ENCODE results near the gene RBM42. TPM values are rescaled to one million over a fixed set of nuclear protein-coding genes. Genes with fewer than 3 reads are reported as not detected.

Gene RBM42
- total and polyA plus RNA-seq, 2 of the 13 experiments (the other 11 are each of a cell fraction or from before 2014, with no cell fraction given) = 27.2 to 55.3 TPM

DNA sequence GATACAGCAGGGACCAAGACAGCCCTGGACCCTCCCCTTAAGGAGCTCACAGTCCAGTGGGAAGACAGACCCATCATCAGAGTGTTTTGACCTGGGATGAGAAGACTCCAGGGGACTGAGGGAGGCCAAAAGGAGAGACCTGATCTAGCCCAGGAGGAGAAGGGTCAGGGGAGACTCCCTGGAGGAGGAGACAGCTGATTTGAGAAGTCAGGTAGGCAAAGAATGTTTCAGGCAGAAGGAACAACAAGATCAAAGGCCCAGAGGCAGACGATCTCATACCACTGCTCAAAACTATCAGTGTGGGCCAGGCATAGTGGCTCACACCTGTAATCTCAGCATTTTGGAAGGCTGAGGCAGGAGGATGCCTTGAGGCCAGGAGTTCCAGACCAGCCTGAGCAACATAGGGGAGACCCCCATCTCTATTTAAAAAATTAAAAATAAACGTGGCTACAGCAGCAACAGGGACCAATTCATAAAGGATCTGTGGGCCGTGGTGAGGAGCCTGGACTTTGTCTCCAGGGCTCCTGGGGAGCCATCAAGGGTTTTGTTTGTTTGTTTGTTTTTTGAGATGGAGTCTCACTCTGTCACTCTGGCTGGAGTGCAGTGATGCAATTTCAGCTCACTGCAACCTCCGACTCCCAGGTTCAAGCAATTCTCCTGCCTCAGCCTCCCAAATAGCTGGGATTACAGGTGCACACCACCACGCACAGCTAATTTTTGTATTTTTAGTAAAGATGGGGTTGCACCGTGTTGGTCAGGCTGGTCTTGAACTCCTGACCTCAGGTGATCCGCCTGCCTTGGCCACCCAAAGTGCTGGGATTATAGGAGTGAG, 17.1 kb downstream of the RBM42 start (continued):
- TF ChIP-seq NFIC (IDR thresholded peaks at IDR 0.05; ENCODE audit: low read length) (no peak), TBX2 (CRISPR knock-in tag; IDR thresholded peaks at IDR 0.05; ENCODE audit: borderline replicate concordance) (no peak), HNF4A (CRISPR knock-in tag; IDR thresholded peaks at IDR 0.05) (0 out of 2 replicates have a peak, but pooled peaks have one; percentile 4), ZNF567 (CRISPR knock-in tag; IDR thresholded peaks at IDR 0.05; ENCODE audit: borderline replicate concordance) (no peak), ZMYM3 (CRISPR knock-in tag; IDR thresholded peaks at IDR 0.05) (peak; percentile 83), NFYB (CRISPR knock-in tag; IDR thresholded peaks at IDR 0.05) (no peak), ZNF770 (CRISPR knock-in tag; IDR thresholded peaks at IDR 0.05) (peak; percentile 79), KDM1A (CRISPR knock-in tag; IDR thresholded peaks at IDR 0.05) (peak; percentile 34; the same call in 1 of the 2 replicates), SSRP1 (CRISPR knock-in tag; IDR thresholded peaks at IDR 0.05) (no peak), ZXDC (CRISPR knock-in tag; IDR thresholded peaks at IDR 0.05) (no peak), PAWR (CRISPR knock-in tag; IDR thresholded peaks at IDR 0.05; ENCODE audit: borderline replicate concordance) (no peak), FOXP1 (IDR thresholded peaks at IDR 0.05) (no peak), FOXP1 (CRISPR knock-in tag; IDR thresholded peaks at IDR 0.05) (peak; percentile 68), MTF2 (CRISPR knock-in tag; IDR thresholded peaks at IDR 0.05; ENCODE audit: borderline replicate concordance) (no peak), MAZ (IDR thresholded peaks at IDR 0.05; ENCODE audit: borderline replicate concordance, low read depth, low read length) (no peak), MAZ (CRISPR knock-in tag; IDR thresholded peaks at IDR 0.05; ENCODE audit: low read depth) (no peak), ZIK1 (CRISPR knock-in tag; IDR thresholded peaks at IDR 0.05; ENCODE audit: borderline replicate concordance, low read depth) (no peak)
- TF ChIP-seq, protein P1, sequence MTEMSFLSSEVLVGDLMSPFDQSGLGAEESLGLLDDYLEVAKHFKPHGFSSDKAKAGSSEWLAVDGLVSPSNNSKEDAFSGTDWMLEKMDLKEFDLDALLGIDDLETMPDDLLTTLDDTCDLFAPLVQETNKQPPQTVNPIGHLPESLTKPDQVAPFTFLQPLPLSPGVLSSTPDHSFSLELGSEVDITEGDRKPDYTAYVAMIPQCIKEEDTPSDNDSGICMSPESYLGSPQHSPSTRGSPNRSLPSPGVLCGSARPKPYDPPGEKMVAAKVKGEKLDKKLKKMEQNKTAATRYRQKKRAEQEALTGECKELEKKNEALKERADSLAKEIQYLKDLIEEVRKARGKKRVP (CRISPR knock-in tag; IDR thresholded peaks at IDR 0.05) = peak in 1 of 2 experiments; percentile 64; a peak in 1 of 4 replicates
- TF ChIP-seq, protein P2, sequence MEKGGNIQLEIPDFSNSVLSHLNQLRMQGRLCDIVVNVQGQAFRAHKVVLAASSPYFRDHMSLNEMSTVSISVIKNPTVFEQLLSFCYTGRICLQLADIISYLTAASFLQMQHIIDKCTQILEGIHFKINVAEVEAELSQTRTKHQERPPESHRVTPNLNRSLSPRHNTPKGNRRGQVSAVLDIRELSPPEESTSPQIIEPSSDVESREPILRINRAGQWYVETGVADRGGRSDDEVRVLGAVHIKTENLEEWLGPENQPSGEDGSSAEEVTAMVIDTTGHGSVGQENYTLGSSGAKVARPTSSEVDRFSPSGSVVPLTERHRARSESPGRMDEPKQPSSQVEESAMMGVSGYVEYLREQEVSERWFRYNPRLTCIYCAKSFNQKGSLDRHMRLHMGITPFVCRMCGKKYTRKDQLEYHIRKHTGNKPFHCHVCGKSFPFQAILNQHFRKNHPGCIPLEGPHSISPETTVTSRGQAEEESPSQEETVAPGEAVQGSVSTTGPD (CRISPR knock-in tag; IDR thresholded peaks at IDR 0.05) = no peak
- TF ChIP-seq, protein P3, sequence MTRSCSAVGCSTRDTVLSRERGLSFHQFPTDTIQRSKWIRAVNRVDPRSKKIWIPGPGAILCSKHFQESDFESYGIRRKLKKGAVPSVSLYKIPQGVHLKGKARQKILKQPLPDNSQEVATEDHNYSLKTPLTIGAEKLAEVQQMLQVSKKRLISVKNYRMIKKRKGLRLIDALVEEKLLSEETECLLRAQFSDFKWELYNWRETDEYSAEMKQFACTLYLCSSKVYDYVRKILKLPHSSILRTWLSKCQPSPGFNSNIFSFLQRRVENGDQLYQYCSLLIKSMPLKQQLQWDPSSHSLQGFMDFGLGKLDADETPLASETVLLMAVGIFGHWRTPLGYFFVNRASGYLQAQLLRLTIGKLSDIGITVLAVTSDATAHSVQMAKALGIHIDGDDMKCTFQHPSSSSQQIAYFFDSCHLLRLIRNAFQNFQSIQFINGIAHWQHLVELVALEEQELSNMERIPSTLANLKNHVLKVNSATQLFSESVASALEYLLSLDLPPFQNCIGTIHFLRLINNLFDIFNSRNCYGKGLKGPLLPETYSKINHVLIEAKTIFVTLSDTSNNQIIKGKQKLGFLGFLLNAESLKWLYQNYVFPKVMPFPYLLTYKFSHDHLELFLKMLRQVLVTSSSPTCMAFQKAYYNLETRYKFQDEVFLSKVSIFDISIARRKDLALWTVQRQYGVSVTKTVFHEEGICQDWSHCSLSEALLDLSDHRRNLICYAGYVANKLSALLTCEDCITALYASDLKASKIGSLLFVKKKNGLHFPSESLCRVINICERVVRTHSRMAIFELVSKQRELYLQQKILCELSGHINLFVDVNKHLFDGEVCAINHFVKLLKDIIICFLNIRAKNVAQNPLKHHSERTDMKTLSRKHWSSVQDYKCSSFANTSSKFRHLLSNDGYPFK (CRISPR knock-in tag; IDR thresholded peaks at IDR 0.05; ENCODE audit: borderline replicate concordance) = no peak
